ENCODE measurements around the gene DPP7.

The DPP7 gene

GRCh38 chr9:137069508-137070091 is 44.9 kb downstream of the DPP7 start:
- no peak for TF ChIP-seq GATA3 (IDR thresholded peaks at IDR 0.05; ENCODE audit: low read depth, low read length)
- TF ChIP-seq GATA2 (IDR thresholded peaks at IDR 0.05; ENCODE audit: low read depth, low read length), result no peak

GRCh38 chr9:137068539-137069507 is 45.7 kb downstream of the DPP7 start:
- no peak for TF ChIP-seq GATA2 (IDR thresholded peaks at IDR 0.05; ENCODE audit: low read depth, low read length)
- no peak for TF ChIP-seq GATA3 (IDR thresholded peaks at IDR 0.05; ENCODE audit: low read depth, low read length)

GRCh38 chr9:137067860-137068538 is 46.5 kb downstream of the DPP7 start:
- no peak for TF ChIP-seq GATA2 (IDR thresholded peaks at IDR 0.05; ENCODE audit: low read depth, low read length)
- TF ChIP-seq GATA3 (IDR thresholded peaks at IDR 0.05; ENCODE audit: low read depth, low read length), result no peak

- no peak for TF ChIP-seq GATA3 (IDR thresholded peaks at IDR 0.05; ENCODE audit: low read depth, low read length)
- no peak for TF ChIP-seq GATA2 (IDR thresholded peaks at IDR 0.05; ENCODE audit: low read depth, low read length)
Observed at GRCh38 chr9:137066096-137066861, 48.3 kb downstream of the DPP7 start.

- TF ChIP-seq GATA2 (IDR thresholded peaks at IDR 0.05; ENCODE audit: low read depth, low read length) (no peak), GATA3 (IDR thresholded peaks at IDR 0.05; ENCODE audit: low read depth, low read length) (no peak)
Observed at GRCh38 chr9:137065336-137065967, 49.1 kb downstream of the DPP7 start.

GRCh38 chr9:137064880-137065164 is 49.7 kb downstream of the DPP7 start:
- no peak for TF ChIP-seq GATA3 (IDR thresholded peaks at IDR 0.05; ENCODE audit: low read depth, low read length)
- TF ChIP-seq GATA2 (IDR thresholded peaks at IDR 0.05; ENCODE audit: low read depth, low read length), result no peak

GRCh38 chr9:137064027-137064879 is 50.3 kb downstream of the DPP7 start:
- TF ChIP-seq GATA2 (IDR thresholded peaks at IDR 0.05; ENCODE audit: low read depth, low read length), result no peak
- no peak for TF ChIP-seq GATA3 (IDR thresholded peaks at IDR 0.05; ENCODE audit: low read depth, low read length)

- TF ChIP-seq GATA2 (IDR thresholded peaks at IDR 0.05; ENCODE audit: low read depth, low read length) (no peak), GATA3 (IDR thresholded peaks at IDR 0.05; ENCODE audit: low read depth, low read length) (no peak)
Observed at GRCh38 chr9:137063311-137064026, 51.1 kb downstream of the DPP7 start.

- TF ChIP-seq GATA2 (IDR thresholded peaks at IDR 0.05; ENCODE audit: low read depth, low read length), result no peak
- TF ChIP-seq GATA3 (IDR thresholded peaks at IDR 0.05; ENCODE audit: low read depth, low read length), result no peak
Observed at GRCh38 chr9:137062384-137062783, 52.1 kb downstream of the DPP7 start.
